ENCODE measurements around the gene MLST8.
"Not testable (repeated sequence)": the region's sequence is repeated elsewhere in the genome, so short reads cannot be mapped to it uniquely, and the experiment has no call there.

Gene MLST8

DNA sequence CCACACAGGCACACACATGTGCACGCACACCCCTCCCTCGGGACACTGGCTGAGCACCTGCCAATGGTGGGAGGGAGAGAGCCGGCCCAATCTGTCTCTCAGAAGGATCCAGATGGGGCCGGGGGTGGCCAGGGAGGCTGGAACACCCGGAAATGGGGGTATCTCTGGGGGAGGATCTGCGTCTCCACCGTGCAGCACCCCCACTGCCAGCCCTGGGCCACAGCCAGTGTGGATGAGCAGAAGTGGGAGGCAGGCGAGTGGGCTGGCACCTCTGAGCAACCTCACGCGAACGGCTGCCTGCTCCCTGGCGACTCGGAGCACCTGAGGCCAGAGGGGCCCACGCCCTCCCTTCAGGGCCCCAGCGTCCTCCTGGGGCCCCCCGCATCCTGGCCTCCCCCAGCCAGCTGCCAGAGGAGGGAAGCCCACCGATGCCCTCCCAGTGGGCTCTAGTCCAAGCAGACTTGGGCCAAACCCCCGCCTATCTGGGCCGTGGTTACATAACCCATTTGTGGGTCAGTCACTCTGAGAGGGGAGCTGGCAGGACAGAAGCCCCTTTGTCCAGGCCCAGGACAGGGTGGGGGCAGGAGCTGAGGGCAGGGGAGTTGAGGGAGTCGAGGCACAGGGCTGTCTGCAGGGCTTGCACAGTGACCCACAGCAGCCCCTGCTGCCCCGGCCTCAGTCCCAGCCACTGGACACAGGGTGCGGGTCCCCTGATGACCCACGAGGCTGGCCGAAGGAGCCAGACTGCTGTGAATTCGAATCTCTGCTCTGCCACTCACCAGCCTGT, 14.4 kb upstream of the MLST8 start:
- DNase-seq (ENCODE audit: low read depth) = no peak

- no peak for DNase-seq (ENCODE audit: low read depth)
Measured at GRCh38 chr16:2191446-2191706, 13.9 kb upstream of the MLST8 start.

DNA sequence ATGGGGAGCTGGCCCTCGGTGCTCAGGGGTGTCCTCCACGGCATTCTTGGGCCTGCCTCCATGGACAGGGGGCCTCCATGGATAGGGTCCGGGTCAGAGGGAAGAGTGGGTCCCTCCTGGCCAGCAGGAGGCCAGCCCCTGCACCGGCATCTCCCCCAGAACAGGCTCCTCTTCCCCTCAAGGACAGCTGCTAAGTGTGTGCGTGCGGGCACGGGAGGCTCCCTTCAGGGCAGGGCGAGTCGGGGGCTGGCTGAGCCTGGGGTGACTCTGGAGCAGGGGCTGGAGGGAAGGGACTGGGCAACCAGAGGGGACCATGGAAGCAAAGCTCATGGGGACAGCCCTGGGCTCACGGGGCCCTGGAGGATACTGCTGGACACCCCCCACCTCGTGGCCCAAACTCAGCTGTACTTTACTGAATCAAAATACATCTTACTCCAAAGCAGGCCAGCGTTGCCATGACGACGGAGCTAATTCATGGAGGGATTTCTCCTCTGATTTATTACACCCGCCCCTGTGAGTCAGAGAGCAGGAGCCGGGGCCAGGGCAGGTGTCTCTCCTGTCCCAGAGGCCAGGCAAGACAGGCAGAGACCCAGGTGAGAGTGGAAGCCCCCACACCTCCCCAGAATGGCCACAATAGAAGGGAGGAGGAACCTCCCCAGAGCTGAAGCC, 11.0 kb upstream of the MLST8 start:
- DNase-seq (ENCODE audit: low read depth) = no peak

DNA sequence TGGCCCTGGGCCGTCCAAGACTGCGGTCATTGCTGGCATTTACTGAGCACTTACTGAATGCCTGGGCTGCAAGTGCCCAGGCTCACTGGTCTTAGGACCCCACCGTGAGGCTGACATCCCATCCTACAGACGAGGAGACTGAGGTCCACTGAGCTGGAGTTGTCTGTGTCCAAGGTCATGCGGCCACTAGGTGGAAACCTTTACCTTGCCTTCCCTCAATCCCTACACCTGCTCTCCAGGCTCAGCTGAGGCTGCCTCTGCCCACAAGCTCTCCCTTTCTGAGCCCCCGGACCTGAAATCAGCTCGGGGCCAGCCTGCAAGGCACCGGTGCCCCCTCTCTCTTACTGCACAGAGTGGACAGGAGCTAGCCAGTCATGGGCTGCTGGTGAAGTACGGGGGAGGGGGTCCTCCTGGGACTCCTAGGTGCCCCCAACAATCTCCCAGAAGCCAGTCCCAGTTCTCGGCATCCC, 10.4 kb upstream of the MLST8 start:
- no peak for DNase-seq (ENCODE audit: low read depth)

- DNase-seq (ENCODE audit: low read depth) = no peak
Measured at GRCh38 chr16:2195322-2196161, 9.7 kb upstream of the MLST8 start.

GRCh38 chr16:2196162-2196980, 8.9 kb upstream of the MLST8 start, which contains the start of gene CASKIN1:
Gene CASKIN1, minus strand, starts transcription at chr16:2196605. Its CDS starts 173 bp downstream, at chr16:2196432.
- DNase-seq (ENCODE audit: low read depth) = no peak

- DNase-seq (ENCODE audit: low read depth) = no peak
Measured at GRCh38 chr16:2196981-2197511, 8.2 kb upstream of the MLST8 start.

- DNase-seq (ENCODE audit: low read depth) = no peak
Measured at GRCh38 chr16:2197765-2198164, 7.5 kb upstream of the MLST8 start.

DNA sequence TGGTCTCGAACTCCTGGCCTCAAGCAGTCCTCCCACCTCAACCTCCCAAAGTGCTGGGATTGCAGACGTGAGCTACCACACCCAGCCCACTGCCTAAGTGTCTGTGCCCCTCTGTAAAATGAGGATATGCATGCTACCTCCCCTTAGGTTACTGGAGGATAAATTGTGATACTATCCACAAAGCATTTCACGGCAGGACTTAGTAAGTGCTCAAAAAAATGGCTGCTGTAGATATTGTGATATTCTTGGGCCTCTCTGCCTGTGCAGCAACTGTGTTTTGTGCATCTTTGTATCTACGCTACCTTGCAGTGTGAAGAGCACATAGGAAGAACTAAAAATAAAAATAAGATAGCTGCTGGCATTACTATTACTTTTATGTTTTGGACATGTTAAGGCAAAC, 7.0 kb upstream of the MLST8 start:
- DNase-seq (ENCODE audit: low read depth) = no peak

DNA sequence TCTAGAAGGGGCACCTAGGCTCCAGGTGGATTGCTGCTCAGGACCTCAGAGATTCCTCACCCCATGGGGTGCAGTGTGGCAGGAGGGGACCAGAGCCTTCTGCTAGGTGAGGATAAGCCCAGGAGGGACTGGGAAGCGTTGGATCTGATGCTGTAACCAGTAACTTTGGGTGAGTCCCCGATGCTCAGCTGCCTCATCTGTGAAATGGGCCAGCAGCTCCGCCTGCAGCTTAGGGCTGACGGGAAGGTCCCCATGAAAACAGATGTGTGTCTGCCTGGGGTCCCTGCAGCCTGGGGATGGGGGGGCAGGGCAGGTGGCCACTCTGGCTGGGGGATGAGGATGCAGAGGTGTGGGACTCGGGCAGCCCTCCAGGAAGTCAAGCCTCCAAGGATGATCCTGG, 6.2 kb upstream of the MLST8 start:
- no peak for DNase-seq (ENCODE audit: low read depth)

- DNase-seq (ENCODE audit: low read depth) = no peak
Measured at GRCh38 chr16:2199621-2200139, 5.6 kb upstream of the MLST8 start.

GRCh38 chr16:2200313-2200712, 4.9 kb upstream of the MLST8 start:
- DNase-seq (ENCODE audit: low read depth) = no peak

DNA sequence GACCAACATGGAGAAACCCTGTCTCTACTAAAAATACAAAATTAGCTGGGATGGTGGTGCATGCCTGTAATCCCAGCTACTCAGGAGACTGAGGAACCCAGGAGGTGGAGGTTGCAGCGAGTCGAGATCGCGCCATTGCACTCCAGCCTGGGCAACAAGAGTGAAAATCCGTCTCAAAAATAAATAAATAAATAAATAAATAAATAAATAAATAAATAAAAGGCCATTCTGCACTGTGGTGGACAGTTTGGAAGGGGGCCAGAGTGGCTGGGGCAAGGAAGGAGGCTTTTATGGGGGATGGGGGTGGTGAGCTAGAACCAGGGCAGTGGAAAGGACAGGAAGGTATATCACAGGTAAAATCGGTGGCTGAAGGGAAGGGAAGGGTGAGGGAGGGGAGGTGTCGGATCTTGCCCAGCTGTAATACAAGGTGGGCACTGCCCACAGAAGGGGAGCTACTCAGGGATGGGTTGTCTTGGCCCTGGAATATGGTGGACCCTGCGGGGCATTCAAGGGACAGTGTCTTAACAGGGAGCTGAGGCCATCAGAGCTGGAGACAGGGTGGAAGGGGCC, 2.0 kb upstream of the MLST8 start:
- DNase-seq (ENCODE audit: low read depth) = not testable (repeated sequence)

DNA sequence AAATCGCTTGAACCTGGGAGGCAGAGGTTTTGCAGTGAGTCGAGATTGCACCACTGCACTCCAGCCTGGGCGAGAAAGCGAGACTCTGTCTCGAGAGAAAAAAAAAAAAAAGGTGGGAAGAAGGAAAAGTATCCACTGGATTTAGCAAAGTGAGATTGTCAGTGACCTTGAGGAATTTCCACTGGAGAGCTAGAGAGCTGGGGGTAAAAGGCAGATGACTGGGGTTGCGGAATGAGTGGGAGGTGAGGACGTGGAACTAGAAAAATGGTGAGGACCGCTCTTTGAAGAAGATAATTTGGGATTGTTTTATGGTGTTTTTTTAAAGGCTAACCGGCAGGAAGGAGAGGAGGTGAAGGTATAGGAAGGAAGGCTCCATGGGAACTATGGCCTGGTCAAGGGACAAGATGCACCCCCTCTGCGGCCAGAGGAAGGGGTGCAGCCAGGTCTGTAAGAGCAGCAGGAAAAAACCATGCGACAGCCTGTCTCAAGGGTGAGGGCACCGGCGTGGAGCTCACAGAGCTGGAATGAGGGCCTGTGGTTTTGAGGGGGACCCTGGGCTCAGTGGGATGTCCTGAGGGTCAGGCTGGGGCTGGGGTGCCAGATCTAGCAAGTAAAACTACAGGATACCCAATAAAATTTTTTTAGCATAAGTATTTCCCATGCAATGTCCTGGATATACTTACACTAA, 694 bp upstream of the MLST8 start:
- no peak for DNase-seq (ENCODE audit: low read depth)

DNA sequence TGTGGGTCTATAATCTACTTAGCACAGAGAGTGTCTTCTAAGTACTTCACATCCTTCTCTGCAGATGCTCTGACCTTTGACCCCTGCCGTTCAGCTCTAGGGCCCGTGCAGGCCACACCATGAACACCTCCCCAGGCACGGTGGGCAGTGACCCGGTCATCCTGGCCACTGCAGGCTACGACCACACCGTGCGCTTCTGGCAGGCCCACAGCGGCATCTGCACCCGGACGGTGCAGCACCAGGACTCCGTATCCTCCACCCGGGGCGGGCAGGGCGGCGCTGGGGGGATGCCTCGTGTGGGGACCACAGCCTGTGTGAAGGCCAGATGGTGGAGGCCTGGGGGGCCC, 686 bp downstream of the MLST8 start:
- DNase-seq (ENCODE audit: low read depth) = peak; percentile 20

GRCh38 chr16:2206420-2206779, 1.1 kb downstream of the MLST8 start:
- no peak for DNase-seq (ENCODE audit: low read depth)

GRCh38 chr16:2206780-2207433, 1.7 kb downstream of the MLST8 start:
- DNase-seq (ENCODE audit: low read depth) = no peak

DNA sequence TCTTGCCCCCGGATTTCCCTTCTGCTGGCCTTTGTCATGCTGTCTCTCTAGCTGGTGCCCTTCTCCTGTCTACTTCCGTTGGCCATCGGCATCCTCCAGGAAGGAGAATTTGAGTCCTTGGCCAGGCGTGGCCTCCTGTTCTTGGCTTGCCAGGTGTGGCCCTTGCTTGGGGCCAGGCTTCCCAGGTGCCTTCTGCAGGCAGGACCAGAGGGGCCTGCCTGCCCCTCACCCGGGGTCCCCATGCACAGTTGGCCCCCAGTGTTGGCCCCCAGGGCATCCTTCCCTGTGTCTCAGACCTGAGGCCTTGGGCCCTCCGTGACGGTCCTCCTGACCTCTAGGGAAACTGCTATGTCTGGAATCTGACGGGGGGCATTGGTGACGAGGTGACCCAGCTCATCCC, 2.6 kb downstream of the MLST8 start:
- no peak for DNase-seq (ENCODE audit: low read depth)

DNA sequence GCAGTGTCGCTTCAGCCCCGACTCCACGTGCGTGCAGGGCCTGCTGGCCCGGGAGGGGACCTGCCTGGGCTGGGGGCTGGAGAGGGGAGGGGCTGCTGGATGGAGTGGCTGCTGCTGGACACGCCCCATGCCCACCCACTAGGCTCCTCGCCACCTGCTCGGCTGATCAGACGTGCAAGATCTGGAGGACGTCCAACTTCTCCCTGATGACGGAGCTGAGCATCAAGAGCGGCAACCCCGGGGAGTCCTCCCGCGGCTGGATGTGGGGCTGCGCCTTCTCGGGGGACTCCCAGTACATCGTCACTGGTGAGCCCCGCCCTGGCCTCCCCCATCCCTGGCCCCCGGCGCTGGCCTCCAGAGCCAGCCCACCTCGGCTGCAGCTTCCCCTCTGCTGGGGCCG, 3.1 kb downstream of the MLST8 start:
- no peak for DNase-seq (ENCODE audit: low read depth)

- no peak for DNase-seq (ENCODE audit: low read depth)
Measured at GRCh38 chr16:2208772-2209171, 3.5 kb downstream of the MLST8 start.

All from HS-27A (cell line).